GM19035 (cell line): ENCODE results near the gene LDAF1.
"Not testable (repeated sequence)": the region's sequence is repeated elsewhere in the genome, so short reads cannot be mapped to it uniquely, and the experiment has no call there.

Source experiments
- ATAC-seq: cut with Tn5 transposase; IDR thresholded peaks from one replicate; pipeline ENCODE4 v1.9.1; 2021; ENCODE audit not compliant: unreplicated experiment

The LDAF1 gene

GRCh38 chr16:21161211-21161610 lies 2.7 kb downstream of the LDAF1 start:
- no peak for ATAC-seq

- ATAC-seq, result no peak
Measured at GRCh38 chr16:21162661-21163151, 4.2 kb downstream of the LDAF1 start.

GRCh38 chr16:21163576-21163975 lies 5.1 kb downstream of the LDAF1 start:
- no peak for ATAC-seq

GRCh38 chr16:21164521-21165168 lies 6.2 kb downstream of the LDAF1 start:
- no peak for ATAC-seq

GRCh38 chr16:21166561-21166961 lies 8.1 kb downstream of the LDAF1 start:
- ATAC-seq, result no peak

GRCh38 chr16:21167360-21167759 lies 8.9 kb downstream of the LDAF1 start:
- ATAC-seq, result no peak

- no peak for ATAC-seq
Measured at GRCh38 chr16:21167929-21168602, 9.6 kb downstream of the LDAF1 start.

GRCh38 chr16:21169249-21169981 lies 10.9 kb downstream of the LDAF1 start:
- ATAC-seq, result no peak

GRCh38 chr16:21170116-21170515 lies 11.6 kb downstream of the LDAF1 start:
- ATAC-seq, result not testable (repeated sequence)

- ATAC-seq, result no peak
Measured at GRCh38 chr16:21172650-21173049, 14.2 kb downstream of the LDAF1 start.

GRCh38 chr16:21175397-21175796 lies 16.9 kb downstream of the LDAF1 start:
- no peak for ATAC-seq

GRCh38 chr16:21179126-21179982 lies 20.9 kb downstream of the LDAF1 start:
- ATAC-seq, result no peak

- ATAC-seq, result no peak
Measured at GRCh38 chr16:21179983-21180365, 21.5 kb downstream of the LDAF1 start.

GRCh38 chr16:21183995-21184394 lies 25.5 kb downstream of the LDAF1 start:
- no peak for ATAC-seq

- ATAC-seq, result no peak
Measured at GRCh38 chr16:21184834-21185233, 26.4 kb downstream of the LDAF1 start.

GRCh38 chr16:21185659-21186325 lies 27.3 kb downstream of the LDAF1 start:
- no peak for ATAC-seq

- ATAC-seq, result no peak
Measured at GRCh38 chr16:21186326-21186691, 27.8 kb downstream of the LDAF1 start.

- ATAC-seq, result no peak
Measured at GRCh38 chr16:21189311-21189710, 30.8 kb downstream of the LDAF1 start.

GRCh38 chr16:21190013-21190412 lies 31.5 kb downstream of the LDAF1 start:
- no peak for ATAC-seq

- no peak for ATAC-seq
Measured at GRCh38 chr16:21190599-21190998, 32.1 kb downstream of the LDAF1 start.

GRCh38 chr16:21192991-21193390 lies 34.5 kb downstream of the LDAF1 start:
- no peak for ATAC-seq
